ENCODE data around the gene FSTL4.

DNA sequence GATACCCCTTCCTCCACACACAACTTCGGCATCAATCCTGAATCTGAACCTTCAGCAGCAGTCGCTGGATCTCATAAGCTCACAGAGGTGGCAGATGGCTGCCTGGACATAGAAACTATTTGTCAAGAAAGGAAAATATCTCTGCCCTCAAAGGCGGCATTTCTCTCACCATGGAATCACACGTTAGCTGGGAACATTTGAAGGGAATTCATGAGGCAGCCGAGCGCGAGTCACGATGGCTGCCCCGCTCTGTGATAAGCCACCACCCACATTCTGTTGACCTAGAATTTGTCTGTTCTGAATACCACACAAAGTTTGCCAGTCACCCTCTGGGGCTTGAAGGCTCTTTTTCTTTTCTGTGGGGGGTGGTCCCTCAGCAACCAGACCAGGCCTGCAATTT lies 157.9 kb downstream of the FSTL4 start:
- TF ChIP-seq, protein P1, sequence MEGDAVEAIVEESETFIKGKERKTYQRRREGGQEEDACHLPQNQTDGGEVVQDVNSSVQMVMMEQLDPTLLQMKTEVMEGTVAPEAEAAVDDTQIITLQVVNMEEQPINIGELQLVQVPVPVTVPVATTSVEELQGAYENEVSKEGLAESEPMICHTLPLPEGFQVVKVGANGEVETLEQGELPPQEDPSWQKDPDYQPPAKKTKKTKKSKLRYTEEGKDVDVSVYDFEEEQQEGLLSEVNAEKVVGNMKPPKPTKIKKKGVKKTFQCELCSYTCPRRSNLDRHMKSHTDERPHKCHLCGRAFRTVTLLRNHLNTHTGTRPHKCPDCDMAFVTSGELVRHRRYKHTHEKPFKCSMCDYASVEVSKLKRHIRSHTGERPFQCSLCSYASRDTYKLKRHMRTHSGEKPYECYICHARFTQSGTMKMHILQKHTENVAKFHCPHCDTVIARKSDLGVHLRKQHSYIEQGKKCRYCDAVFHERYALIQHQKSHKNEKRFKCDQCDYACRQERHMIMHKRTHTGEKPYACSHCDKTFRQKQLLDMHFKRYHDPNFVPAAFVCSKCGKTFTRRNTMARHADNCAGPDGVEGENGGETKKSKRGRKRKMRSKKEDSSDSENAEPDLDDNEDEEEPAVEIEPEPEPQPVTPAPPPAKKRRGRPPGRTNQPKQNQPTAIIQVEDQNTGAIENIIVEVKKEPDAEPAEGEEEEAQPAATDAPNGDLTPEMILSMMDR (conservative IDR thresholded peaks at IDR 0.05; ENCODE audit: low read depth in 2 of 2) = no peak
- TF ChIP-seq EZH2 (IDR thresholded peaks at IDR 0.05; ENCODE audit: low read depth, unreplicated experiment) = no peak
